Keratinocyte (primary cell): Measurements from ENCODE around the gene RGS7BP.

Source experiments
- EZH2 ChIP-seq: IDR thresholded peaks from one replicate; pipeline ENCODE4 v1.6.1; 2012; ENCODE audit warnings: inconsistent platforms, mild to moderate bottlenecking, low read length, moderate library complexity
- TF ChIP-seq, protein P1 (sequence below), 3 experiments: IDR thresholded peaks in 1 of 3; conservative IDR thresholded peaks in 1 of 3; optimal IDR thresholded peaks in 1 of 3; 2 replicates in 2 of 3; 3 replicates in 1 of 3; pipeline versions ENCODE3 to v1.5.1; 2011; ENCODE audit warnings: low read length in 3 of 3, mild to moderate bottlenecking in 3 of 3, moderate library complexity in 2 of 3, control low read depth in 1 of 3, inconsistent platforms in 1 of 3; ENCODE audit not compliant: insufficient read depth in 2 of 3; ENCODE audit errors: extremely low read depth in 1 of 3

DNA sequence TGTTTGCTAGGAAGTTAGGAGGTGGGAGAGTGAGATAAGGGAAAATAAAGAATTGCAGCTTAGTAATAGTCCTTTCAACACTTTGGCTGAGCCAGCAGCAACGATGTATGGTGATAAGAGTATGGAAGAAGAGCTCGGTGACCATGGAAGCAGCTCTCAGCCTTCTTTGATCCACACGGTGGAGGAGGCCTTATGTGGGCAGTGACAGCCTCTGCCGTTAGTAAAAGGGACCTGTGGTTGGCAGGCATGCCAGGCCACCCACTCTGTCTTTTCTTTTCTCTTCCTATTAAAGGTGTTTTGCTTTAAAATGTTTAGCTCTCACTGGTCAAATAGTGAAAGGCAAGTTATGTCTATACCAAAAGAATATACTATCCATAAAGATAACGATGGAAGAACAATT, 7.7 kb downstream of the RGS7BP start:
- TF ChIP-seq, protein P1, sequence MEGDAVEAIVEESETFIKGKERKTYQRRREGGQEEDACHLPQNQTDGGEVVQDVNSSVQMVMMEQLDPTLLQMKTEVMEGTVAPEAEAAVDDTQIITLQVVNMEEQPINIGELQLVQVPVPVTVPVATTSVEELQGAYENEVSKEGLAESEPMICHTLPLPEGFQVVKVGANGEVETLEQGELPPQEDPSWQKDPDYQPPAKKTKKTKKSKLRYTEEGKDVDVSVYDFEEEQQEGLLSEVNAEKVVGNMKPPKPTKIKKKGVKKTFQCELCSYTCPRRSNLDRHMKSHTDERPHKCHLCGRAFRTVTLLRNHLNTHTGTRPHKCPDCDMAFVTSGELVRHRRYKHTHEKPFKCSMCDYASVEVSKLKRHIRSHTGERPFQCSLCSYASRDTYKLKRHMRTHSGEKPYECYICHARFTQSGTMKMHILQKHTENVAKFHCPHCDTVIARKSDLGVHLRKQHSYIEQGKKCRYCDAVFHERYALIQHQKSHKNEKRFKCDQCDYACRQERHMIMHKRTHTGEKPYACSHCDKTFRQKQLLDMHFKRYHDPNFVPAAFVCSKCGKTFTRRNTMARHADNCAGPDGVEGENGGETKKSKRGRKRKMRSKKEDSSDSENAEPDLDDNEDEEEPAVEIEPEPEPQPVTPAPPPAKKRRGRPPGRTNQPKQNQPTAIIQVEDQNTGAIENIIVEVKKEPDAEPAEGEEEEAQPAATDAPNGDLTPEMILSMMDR (optimal IDR thresholded peaks at IDR 0.05 in 1 of 3, IDR thresholded peaks at IDR 0.05 in 1 of 3, conservative IDR thresholded peaks at IDR 0.05 in 1 of 3; ENCODE audit: extremely low read depth in 1 of 3, insufficient read depth in 2 of 3, low read length in 3 of 3): no peak
- TF ChIP-seq EZH2: no peak
